GDM1 (cell line): Measurements from ENCODE around the gene CSRP2.

Experiments
- DNase-seq: peaks from one replicate; lab custom pipeline; 2025; lab: John Stamatoyannopoulos, UW

CSRP2 gene

DNA sequence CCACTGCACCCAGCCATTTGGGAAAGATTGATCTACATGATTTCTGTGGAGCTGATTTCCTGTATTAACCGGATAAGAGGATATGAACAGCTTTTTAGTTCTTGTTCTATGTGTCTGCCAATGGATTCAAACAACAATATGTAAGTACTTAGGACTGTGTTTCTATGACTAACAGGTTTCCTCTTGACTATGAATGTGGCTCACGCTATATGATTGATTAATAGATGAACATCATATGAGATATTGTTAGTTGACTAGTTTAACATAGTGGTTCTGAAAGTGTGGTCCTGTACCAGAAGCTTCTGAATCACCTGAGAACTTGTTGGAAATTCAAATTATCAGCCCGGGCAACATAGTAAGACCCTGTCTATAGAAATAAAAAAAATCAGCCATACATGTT, 12.8 kb upstream of the CSRP2 start:
- DNase-seq = no peak

DNA sequence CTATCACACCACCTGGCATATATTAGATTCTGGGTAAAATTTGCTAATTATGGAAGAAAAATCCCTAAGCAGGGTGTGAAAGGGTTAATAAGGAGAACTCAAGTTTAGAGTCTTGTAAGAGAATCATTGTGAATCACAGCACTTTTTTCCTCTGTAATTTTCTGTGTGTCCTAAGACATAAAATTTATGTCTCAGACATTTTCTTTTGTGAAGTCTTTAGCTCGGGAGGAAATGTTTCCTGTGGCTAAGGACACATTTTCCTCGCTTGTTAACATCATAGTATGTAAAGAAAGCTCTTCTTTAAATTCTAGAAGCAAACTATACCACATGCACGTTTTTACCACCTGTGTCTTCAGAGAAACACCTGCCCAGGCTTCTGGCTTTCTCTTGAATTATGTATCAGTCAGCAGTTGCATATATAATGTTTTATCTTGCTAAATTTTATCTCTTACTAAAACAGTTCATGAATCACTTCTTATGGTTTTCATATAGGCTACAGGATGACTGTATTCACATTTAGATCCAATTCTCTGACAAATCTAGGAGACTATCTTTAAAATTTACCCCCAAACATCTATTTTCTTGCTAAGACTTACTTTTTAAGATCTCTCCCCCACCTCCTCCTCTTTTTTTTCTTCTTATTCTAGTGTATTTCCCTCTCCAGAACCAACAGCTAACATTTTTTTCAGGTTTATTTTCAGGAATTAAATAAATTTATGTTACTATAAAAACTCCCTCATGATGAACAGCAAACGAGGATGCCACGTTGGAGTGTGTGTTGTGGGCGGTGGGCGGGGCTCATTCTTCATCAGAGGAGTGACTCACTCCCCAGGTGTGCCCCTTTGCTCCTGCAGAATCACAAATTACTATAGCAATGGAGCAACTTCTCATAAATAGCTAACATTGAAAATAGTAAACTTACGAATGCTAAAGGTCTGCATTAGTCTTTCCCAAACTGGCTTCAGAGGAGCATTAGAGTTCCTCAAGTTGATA, 11.6 kb upstream of the CSRP2 start:
- DNase-seq = no peak

DNA sequence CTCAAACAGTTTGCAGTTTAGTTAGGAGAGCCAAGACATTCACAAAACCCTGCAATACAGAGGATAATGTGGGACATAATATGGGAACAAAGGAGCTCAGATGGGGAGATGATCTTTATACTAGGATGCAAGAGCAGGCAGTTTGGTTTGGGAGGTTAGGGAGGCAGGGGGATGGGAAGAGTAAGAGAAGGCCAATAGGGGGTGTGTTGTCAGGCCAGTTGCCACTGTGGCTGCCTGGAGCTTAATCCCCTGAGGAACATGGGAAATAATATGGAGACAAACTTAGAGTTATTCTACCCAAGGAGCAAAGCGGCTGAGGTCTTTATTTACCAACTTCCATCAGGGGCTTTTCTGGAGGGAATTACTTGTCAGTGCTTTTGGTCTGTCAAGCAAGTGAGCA, 10.0 kb upstream of the CSRP2 start:
- no peak for DNase-seq

DNA sequence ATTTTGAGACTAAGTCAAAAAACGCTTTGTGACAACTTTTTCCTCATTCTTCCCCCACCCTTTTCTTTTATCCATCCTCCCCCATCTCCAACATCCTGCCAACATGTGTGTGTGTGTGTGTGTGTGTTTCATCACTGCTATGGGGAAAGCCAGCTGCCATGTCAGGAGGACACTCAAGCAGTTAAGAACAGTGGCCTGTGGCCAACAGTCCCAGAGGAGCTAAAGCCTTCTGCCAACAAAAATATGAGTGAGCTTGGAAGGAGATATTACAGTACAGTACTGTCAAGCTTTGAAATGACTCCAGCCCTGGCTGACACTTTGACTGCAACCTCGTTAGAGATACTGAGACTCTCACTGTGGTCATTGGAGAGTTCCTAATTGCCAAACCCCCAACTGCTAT, 5.0 kb upstream of the CSRP2 start:
- no peak for DNase-seq

DNA sequence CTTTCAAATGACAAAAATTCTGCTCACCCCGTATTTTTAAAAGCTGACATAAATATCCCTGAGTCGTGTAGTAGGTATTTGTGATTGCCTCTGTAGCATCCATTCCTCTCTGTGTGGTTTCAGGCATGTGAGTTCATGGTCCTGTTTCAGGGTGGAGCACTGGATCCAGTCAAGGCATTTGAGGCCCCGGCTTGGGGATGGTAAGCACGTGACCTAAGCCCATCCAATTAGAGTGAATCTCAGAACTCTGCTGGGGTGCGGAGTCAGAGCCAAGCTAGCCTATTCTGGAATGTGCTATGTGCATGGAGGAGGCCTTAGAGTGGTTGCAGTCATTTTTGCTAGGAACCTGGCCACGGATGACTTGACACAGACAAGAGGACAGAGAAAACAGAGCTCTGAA, 4.3 kb upstream of the CSRP2 start:
- DNase-seq = no peak

DNA sequence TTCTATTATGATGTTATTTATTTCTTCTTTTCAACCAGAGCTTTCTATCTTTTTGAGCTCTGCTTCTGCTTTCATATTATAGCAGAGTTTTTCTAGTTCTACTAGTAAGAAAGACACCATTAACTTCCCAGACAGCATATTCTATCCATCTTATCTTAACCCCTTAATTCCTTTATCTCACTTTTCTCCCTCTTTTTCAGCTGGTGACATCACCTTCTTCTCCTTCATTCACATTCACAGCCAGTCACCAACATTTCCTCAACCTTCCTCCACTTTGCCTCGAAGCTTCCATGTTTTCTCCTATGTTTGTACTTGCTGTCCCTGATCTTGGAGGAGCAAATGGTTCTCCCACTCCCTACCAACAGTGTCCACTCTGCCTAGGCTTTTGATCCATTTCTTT, 3.5 kb upstream of the CSRP2 start:
- no peak for DNase-seq

DNA sequence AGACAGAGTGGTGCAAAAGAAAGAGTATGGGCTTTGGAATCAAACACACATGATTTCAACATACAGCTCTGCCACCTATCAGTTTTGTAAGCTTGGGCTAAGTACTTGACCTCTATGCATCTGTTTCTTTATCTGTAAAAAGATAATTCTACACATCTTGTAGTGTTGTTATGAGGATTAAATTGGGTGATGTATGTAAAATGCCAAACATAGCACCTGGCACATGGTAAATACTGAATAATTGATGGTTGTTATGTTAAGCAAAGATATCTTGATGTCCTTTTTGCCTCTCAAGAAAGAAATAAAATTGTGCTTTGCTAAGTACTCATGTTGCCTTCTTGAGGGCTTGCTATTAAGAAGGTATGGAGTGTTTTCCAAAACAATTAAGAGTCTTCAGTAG, 2.3 kb upstream of the CSRP2 start:
- DNase-seq = no peak

DNA sequence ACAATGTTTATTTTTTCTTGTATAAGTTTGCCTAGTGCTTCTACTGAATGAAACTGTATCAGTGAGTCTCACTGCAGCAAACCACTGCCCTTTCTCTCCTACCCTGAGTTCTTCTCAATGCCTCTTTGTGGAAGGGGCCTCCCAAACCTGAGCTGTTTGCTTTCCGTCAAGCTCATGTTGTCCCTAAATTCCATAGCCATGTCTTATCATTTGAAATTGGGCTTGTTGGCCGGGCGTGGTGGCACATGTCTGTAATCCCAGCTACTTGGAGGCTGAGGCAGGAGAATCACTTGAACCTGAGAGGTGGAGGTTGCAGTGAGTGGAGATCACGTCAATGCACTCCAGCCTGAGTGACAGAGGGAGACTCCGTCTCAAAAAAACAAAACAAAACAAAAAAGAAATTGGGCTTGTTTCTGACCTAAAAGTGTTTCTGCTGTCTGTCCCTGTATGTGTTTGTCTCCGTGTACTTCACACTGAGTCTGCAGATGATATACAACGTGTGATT, 1.8 kb upstream of the CSRP2 start:
- DNase-seq = no peak

DNA sequence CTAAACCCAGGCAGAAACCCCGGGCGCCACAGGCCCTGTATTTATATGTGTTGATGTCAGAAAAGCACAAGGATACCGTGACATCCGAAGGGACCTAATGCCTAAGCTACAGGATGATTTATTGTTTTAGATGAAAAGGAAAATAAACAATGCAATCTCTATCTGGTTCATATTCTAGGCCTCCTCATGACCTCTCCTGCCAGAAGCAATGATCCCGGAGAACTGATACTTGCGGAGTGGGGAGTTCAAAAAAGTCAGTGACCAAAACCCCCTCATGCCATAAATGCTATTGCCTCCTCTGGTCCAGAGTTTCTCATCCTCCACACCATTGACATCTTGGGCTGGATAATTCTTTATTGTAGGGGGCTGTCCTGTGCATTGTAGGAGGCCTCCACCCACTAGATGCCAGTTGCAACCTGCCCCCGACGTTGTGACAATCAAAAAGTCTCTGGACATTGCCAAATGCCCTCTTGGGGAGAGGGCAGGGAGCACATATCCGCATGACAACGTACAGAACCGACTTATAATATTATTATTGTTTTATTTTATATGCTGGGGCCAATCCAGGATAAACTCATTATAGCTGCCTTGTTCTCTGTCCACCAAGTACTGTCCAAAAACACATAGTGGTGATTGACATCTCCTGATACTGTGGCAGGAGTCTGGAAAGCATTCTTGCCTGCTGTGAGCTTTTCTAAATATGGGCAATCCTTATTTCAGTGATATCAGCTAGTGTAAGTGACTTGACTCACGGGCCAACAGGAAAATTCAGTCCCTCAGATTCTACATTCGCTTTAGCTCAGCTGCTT, 1.1 kb upstream of the CSRP2 start:
- no peak for DNase-seq

DNA sequence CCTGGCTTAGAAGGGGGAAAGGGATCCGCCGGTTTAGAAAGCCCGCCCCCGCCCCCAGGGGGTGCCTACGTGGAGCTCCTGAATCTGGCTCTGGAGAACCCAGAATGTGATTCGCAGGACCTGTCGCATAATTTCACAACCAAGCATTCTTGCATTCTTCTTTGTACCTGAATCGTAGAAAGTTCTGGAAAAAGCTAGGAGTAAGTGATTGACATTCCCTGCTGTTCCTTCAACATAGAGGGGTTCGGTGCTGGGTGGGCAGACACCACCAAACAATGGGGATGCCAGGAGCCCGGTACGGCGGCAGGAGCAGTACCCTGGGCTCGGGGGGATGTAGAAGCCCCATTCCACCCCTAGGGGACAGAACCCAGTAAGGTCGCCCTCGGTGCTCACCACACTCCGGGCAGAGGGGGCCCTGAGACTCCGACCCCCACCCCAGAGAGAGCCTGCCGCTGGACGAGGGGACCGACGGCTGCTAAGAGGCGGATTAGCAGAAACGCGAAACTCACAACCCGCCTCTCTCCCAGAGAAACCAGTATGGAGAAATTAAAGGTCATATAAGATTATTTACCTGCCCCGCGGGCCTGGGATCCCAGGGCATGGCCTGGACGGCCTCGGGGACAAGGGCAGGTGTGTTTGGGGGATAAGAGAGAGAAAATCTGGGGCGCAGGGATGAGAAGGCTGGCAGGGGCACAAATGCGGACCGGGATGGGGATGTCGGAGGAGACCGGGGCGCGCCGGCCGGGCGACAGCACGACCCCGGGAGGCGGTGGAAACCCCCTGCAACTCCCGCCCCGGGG, 520 bp downstream of the CSRP2 start:
- DNase-seq = no peak

DNA sequence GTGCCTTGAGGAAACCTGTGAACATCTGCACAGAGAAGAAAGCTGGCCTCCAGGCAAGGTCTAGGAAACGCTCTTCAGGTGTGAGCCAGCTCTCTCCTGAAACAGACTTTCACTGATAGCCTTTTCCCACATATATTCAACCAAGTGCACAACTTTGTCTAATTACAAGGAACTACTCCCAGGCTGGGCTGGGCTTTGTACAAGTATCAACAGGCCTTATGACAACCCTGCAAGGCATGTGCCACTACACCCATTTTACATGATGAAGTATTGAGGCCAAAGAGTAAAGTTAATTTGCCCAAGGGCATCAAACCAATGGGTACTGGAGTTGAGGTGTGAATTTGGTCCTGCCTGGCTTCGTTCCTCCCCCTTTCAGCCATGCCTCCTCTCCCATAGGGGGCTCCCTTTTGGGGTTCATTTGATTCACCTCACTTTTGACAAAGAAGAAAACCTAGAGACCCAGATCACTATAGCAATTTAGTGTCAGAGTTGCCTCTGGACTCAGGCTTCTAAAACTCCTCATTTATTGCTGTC, 2.1 kb downstream of the CSRP2 start:
- no peak for DNase-seq

DNA sequence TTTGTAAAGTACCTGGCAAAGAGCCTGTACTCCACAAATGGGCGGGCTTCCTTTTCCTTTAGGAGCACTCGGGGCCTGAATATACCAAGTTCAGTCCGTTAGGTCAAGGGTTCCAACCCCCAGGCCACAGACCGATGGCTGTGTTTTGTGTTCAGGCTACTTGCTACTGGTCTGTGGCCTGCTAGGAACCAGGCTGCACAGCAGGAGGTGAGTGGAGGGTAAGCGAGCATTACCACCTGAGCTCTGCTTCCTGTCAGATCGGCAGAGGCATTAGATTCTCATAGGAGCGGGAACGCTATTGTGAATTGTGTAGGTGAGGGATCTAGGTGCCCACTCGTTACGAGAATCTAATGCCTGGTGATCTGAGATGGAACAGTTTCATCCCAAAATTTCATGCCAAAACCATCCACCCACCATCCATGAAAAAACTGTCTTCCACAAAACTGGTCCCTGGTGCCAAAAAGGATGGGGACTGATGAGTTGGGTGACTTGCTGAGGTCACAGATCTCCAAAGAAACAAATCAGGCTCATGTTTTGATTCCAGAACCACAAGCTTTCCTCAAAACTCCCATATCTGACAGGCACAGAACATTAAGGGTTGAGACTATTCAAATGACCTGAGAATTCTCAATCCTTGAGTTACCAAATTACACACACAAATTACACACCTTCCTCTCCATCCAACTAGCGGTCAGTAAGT, 4.2 kb downstream of the CSRP2 start:
- no peak for DNase-seq

DNA sequence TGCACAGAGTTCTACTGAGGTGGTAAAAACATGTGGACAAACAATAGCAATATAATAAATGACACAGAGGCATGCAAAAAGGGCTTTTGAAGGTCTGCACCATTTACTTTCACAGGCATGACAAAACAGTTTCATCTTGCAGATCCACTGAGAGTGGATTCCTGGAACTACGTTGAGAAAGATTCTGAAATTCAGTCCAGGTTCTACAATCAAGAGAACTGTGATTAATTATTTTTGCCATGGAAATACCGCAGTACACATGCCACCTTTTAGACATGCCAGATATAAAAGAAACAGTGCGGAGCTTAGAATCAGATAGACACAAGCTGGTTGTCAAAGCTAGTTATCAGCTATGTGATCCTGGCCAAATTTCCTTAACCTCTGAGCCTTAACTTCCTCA, 4.8 kb downstream of the CSRP2 start:
- DNase-seq = no peak

DNA sequence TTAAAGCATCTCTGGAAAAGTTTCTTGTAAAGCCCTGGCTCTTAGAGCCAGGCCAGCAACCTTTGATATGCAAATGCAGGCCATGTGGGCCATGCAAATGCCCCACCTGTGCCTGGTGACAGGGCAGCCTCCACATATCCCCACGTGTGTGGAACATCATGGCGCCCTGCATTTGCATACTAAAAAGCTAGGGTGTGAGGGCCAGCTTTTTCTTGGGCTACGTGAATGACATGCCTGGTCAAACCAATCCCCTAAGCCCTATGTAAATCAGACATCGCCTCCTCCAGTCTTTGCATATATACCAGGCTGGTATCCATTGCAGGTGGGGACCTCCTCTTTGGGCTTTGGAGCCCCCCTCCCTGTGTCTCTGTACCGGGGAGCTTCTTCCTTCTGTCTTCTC, 6.4 kb downstream of the CSRP2 start:
- DNase-seq = no peak

DNA sequence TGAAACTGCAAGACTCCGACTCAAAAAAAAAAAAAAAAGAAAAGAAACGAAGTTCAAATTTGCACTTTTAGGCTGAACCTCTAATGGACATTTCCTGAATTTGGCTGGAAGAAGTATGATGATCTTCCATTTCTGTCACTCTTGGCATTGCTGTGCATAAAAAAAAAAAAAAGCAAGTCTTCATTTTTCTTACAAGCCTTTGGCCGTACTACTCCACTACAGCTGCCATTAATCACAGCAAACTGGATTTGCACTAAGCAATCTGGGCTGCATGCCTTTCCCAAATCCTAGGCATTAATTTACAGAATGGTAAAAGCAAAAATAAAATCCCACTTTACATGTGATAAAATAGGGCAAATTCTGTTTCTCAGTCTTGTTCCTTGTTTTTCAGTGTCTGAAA, 7.1 kb downstream of the CSRP2 start:
- DNase-seq = no peak

DNA sequence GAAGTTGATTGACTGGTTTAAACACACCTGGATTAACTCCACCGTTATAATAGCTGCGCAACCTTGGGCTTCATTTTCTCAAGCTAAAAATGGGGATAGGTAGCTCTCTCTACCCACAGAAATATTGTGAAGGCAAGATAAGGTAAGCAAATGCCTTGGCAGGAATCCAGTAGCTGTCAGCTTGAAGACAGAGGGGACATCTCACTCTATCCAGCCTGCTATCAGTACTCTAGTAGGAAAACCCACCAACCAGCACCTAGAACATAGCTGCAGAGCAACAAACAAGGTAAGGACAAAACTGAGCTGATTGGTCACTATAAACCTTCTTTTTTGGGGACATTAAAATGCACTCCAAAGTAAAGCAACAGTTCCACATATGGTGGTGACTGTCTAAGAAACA, 7.7 kb downstream of the CSRP2 start:
- no peak for DNase-seq

DNA sequence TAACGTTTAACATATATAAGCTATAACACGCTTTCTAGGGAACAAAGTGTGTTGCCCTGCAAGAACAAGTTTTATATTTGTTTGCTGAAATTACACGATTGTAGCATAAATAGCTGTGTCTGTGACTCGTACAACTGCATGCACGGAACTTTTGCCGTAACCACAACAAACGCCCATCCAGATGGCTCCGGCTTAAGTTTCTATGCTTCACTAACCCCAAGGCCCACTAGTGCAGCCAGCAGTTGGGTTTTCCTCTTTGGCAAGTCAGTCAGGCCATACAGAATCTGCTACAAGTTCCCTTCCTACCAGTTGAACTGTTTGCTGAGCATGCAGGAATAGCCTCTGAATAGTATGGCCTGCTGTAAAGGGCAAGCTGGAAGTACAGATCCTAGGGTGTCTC, 12.1 kb downstream of the CSRP2 start:
- peak; percentile 34 for DNase-seq

DNA sequence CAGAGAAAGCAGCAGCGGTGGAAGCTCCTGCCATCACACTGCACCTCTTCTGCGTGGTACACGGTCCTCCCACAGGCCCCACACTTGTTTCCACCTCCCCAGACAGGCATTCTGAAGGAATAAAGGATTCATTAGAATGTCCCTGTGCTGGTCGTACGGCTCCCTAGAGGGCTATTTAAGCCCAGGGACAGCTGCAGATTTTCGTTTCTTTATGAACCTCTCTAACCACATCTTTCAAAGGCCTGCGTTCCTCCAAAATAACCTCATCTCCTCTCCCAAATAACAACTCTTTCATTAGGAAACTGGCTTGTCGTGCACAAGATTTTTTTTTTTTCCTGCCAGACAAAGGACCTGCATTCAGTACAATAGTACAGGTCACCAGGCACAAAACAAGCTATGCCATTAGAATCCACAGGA, 12.7 kb downstream of the CSRP2 start:
- DNase-seq = no peak

DNA sequence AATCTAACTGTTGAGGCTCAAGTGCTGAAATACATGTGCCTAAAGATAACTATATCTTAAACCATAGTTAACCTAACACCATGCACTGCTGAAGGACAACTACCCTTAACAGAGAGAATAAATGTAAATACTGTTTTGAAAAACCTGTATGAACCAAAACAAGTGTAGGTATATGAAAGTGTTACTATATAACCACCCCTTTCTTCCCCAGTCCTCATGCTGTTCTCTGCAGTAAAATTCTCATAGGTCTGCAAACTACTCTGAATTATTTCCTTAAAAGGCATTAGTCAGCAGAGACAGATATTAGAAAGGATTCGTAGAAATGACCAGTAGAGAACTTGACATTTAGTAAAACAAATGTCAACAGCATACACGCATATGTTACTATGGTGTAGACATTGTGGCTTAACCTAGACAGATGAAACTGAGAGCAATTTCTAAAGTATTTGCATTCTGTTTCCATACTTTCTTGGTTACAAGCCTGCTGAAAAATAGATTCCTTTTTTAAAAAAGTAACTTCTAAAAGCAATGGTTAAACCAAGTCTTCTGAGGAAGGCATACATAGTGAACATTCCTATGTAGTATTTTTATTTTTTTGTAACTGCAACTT, 13.9 kb downstream of the CSRP2 start:
- DNase-seq = no peak

DNA sequence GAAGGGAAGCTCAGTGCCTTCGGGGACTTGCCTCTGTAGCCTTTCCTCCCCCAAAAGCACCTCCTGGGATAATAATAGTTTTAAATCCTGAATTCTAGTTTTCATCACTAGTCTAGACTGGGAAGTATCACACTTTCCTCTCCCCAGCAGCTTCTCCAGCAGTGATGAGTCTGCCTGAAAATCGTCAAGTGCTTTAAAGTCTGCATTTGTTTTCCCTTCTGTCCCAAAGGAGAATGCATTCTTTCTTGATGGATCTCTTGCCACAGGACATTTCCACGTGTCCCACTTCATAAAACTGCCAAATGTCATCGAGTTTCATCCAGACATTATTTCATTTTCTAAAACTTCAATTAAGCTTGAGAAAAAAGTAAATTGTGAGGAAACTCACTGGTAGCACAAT, 15.0 kb downstream of the CSRP2 start:
- DNase-seq = no peak
